Breast epithelium (tissue), 4 donors: ENCODE measurements around the gene PARP11. TPM values are rescaled to one million over a fixed set of nuclear protein-coding genes. Genes with fewer than 3 reads are reported as not detected.

Source experiments
- DNase-seq, 2 donors: peaks; one replicate each; pipeline ENCODE4 v3.0.0-alpha.2; 2019; ENCODE audit warnings: low spot score in 2 of 2
- H3K27ac ChIP-seq, 2 donors: fragments of 200-600 bp; sonication (generic) in 1 of 2; one replicate each; pipeline ENCODE4 v1.5.1; 2016 to 2019; ENCODE audit warnings: mild to moderate bottlenecking in 1 of 2
- H3K27me3 ChIP-seq, 2 donors: fragments of 200-600 bp; sonication (generic) in 1 of 2; one replicate each; pipeline versions ENCODE4 v1.5.1 to v1.6.0; 2017 to 2019; ENCODE audit warnings: control low read depth in 1 of 2, mild to moderate bottlenecking in 1 of 2
- H3K36me3 ChIP-seq: fragments of 200-600 bp; one replicate; pipeline ENCODE4 v1.5.1; 2019
- H3K4me1 ChIP-seq, 2 donors: fragments of 200-600 bp; sonication (generic); one replicate each; pipeline ENCODE4 v1.5.1; 2016 to 2019; ENCODE audit warnings: control low read depth in 1 of 2
- H3K4me3 ChIP-seq, 3 donors: fragments of 200-600 bp; sonication (generic); 1 replicate in 2 of 3; 2 replicates in 1 of 3; pipeline ENCODE4 v1.5.1; 2016 to 2019; ENCODE audit warnings: mild to moderate bottlenecking in 3 of 3, moderate library complexity in 2 of 3
- H3K9me3 ChIP-seq, 2 donors: fragments of 200-600 bp; sonication (generic) in 1 of 2; one replicate each; pipeline ENCODE4 v1.5.1; 2016 to 2019; ENCODE audit warnings: control low read depth in 1 of 2
- POLR2A ChIP-seq: fragments of 450-650 bp; IDR thresholded peaks from one replicate; pipeline ENCODE4 v1.6.1; 2016; ENCODE audit warnings: antibody characterized with exemption, mild to moderate bottlenecking, moderate library complexity
- POLR2AphosphoS5 ChIP-seq, 3 donors: sonication (generic); formaldehyde crosslinking; IDR thresholded peaks; one replicate each; pipeline ENCODE4 v1.6.1; 2017; ENCODE audit warnings: antibody characterized with exemption in 3 of 3
- intact Hi-C: fragments of 100-400 bp; cut with DNase I; formaldehyde crosslinking; loops from one replicate; pipeline ENCODE4 v1.15.1; 2023; ENCODE audit warnings: low total_unique reads
- total RNA-seq, 3 donors: library from RNA; depleted of rRNA; stranded (reverse); fragments of >200 nt; gene quantifications; one replicate each; pipeline ENCODE4 v1.1.0, GENCODE V29; 2016
- TF ChIP-seq, protein P1 (sequence below), 3 donors: fragments of 450-650 bp; IDR thresholded peaks; one replicate each; pipeline ENCODE4 v1.5.1; 2016 to 2017; ENCODE audit warnings: antibody characterized with exemption in 3 of 3, mild to moderate bottlenecking in 3 of 3, moderate library complexity in 3 of 3

Gene PARP11
- total RNA-seq, 3 donors from 2014 or later = 6.2 to 12.3 (median 7.5) TPM

DNA sequence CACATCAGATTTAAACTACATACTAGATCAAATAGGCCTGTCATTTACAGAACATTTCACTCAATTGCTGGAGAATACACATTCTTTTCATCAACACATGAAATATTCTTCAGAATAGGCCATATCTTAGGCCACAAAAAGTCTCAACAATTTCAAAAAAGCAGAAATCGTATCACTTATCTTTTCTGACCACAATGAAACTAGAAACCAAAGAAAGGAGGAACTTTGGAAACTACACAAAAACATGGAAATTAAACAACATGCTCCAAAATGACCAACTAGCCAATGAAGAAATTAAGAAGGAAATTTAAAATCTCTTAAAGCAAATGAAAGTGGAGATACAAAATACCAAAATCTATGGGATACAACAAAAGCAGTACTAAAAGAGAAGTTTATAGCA is 35.1 kb downstream of the PARP11 start:
- no peaks in the 10 kb centered on the region for H3K36me3 ChIP-seq
- no peaks in the 10 kb centered on the region for H3K27me3 ChIP-seq
- TF ChIP-seq, protein P1, sequence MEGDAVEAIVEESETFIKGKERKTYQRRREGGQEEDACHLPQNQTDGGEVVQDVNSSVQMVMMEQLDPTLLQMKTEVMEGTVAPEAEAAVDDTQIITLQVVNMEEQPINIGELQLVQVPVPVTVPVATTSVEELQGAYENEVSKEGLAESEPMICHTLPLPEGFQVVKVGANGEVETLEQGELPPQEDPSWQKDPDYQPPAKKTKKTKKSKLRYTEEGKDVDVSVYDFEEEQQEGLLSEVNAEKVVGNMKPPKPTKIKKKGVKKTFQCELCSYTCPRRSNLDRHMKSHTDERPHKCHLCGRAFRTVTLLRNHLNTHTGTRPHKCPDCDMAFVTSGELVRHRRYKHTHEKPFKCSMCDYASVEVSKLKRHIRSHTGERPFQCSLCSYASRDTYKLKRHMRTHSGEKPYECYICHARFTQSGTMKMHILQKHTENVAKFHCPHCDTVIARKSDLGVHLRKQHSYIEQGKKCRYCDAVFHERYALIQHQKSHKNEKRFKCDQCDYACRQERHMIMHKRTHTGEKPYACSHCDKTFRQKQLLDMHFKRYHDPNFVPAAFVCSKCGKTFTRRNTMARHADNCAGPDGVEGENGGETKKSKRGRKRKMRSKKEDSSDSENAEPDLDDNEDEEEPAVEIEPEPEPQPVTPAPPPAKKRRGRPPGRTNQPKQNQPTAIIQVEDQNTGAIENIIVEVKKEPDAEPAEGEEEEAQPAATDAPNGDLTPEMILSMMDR (IDR thresholded peaks at IDR 0.05) = no peak
- TF ChIP-seq POLR2AphosphoS5 (IDR thresholded peaks at IDR 0.05) (no peak), POLR2A (no peak)
- no peak overlapping the region for H3K27ac ChIP-seq
- no peak overlapping the region for H3K4me3 ChIP-seq
- DNase-seq = no peak
- intact Hi-C loops = no loop called here
- no peaks in the 10 kb centered on the region for H3K9me3 ChIP-seq
- H3K4me1 ChIP-seq = no peaks in the 10 kb centered on the region

DNA sequence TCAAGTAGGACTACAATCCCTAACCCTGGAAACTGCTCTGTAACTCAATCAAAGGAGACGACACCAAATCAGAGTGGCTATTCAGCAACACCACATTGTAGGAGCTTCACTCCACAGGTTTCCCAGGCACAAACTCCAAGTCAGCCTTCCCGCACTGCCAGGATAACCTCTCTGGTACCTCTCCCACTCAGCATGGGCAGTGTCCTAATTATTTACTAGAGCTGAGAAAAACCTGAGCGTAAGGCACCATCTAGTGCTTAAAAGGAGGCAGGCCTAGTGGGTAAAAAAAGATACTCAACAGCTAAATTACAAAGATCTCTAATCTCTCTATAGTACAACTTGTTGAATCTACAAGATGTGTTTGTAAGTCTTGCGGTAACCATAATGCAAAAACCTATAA is 36.1 kb downstream of the PARP11 start:
- no peaks in the 10 kb centered on the region for H3K27me3 ChIP-seq
- no peak overlapping the region for H3K27ac ChIP-seq
- no peak overlapping the region for H3K4me3 ChIP-seq
- H3K9me3 ChIP-seq = no peaks in the 10 kb centered on the region
- TF ChIP-seq, protein P1 (IDR thresholded peaks at IDR 0.05) = no peak
- TF ChIP-seq POLR2AphosphoS5 (IDR thresholded peaks at IDR 0.05) (no peak), POLR2A (no peak)
- intact Hi-C loops = no loop called here
- H3K4me1 ChIP-seq = no peaks in the 10 kb centered on the region
- H3K36me3 ChIP-seq = no peaks in the 10 kb centered on the region
- DNase-seq = no peak

GRCh38 chr12:3836641-3837040 is 36.6 kb downstream of the PARP11 start:
- H3K4me3 ChIP-seq = no peak overlapping the region
- H3K36me3 ChIP-seq = no peaks in the 10 kb centered on the region
- no peaks in the 10 kb centered on the region for H3K9me3 ChIP-seq
- no peaks in the 10 kb centered on the region for H3K27me3 ChIP-seq
- H3K27ac ChIP-seq = no peak overlapping the region
- H3K4me1 ChIP-seq = no peaks in the 10 kb centered on the region
- intact Hi-C loops = no loop called here
- no peak for DNase-seq
- TF ChIP-seq POLR2AphosphoS5 (IDR thresholded peaks at IDR 0.05) = no peak
- TF ChIP-seq POLR2A = no peak
- TF ChIP-seq, protein P1 (IDR thresholded peaks at IDR 0.05) = no peak

GRCh38 chr12:3835914-3836313 is 37.3 kb downstream of the PARP11 start:
- intact Hi-C loops = no loop called here
- TF ChIP-seq POLR2AphosphoS5 (IDR thresholded peaks at IDR 0.05) = no peak
- TF ChIP-seq, protein P1 (IDR thresholded peaks at IDR 0.05) = no peak
- TF ChIP-seq POLR2A = no peak

GRCh38 chr12:3834774-3835173 is 38.4 kb downstream of the PARP11 start:
- Histone ChIP-seq H3K27me3 (no peaks in the 10 kb centered on the region), H3K27ac (no peak overlapping the region), H3K4me3 (no peak overlapping the region), H3K36me3 (no peaks in the 10 kb centered on the region), H3K9me3 (no peaks in the 10 kb centered on the region), H3K4me1 (no peaks in the 10 kb centered on the region)
- intact Hi-C loops = no loop called here
- no peak for TF ChIP-seq POLR2AphosphoS5 (IDR thresholded peaks at IDR 0.05)
- TF ChIP-seq POLR2A = no peak
- TF ChIP-seq, protein P1 (IDR thresholded peaks at IDR 0.05) = no peak
- no peak for DNase-seq

More at GRCh38 chr12:3835914-3836313, 37.3 kb downstream of the PARP11 start:
- no peak overlapping the region for H3K27ac ChIP-seq
- no peaks in the 10 kb centered on the region for H3K27me3 ChIP-seq
- H3K9me3 ChIP-seq = no peaks in the 10 kb centered on the region
- H3K4me3 ChIP-seq = no peak overlapping the region
- H3K36me3 ChIP-seq = no peaks in the 10 kb centered on the region
- DNase-seq = no peak
- H3K4me1 ChIP-seq = no peaks in the 10 kb centered on the region
